DMS53 treated with DMSO at 0.1 percent for 48 hours (cell line): ENCODE measurements around the gene TMEM120A.
A peak's percentile ranks its signal among the peaks of the same experiment; 100 is the strongest.

Experiments
- DNase-seq: peaks from one replicate; lab custom pipeline; 2025; ENCODE audit not compliant: unreplicated experiment; lab: John Stamatoyannopoulos, UW

The TMEM120A gene

GRCh38 chr7:75981453-75982305, 12.7 kb downstream of the TMEM120A start:
- DNase-seq: no peak

- no peak for DNase-seq
These were observed 13.3 kb downstream of the TMEM120A start for GRCh38 chr7:75981203-75981452.

- DNase-seq: no peak
These were observed 13.8 kb downstream of the TMEM120A start for GRCh38 chr7:75980430-75981202.

GRCh38 chr7:75979759-75980429, 14.5 kb downstream of the TMEM120A start:
- no peak for DNase-seq

- no peak for DNase-seq
These were observed 16.7 kb downstream of the TMEM120A start for GRCh38 chr7:75977743-75978142.

GRCh38 chr7:75971961-75972763, 22.2 kb downstream of the TMEM120A start:
- DNase-seq: no peak

GRCh38 chr7:75971309-75971960, 23.0 kb downstream of the TMEM120A start:
- no peak for DNase-seq

- no peak for DNase-seq
These were observed 24.5 kb downstream of the TMEM120A start for GRCh38 chr7:75969704-75970498.

GRCh38 chr7:75969182-75969581, 25.2 kb downstream of the TMEM120A start:
- no peak for DNase-seq

GRCh38 chr7:75968561-75969001, 25.8 kb downstream of the TMEM120A start:
- no peak for DNase-seq

- no peak for DNase-seq
These were observed 26.4 kb downstream of the TMEM120A start for GRCh38 chr7:75968012-75968411.

GRCh38 chr7:75967487-75967997, 26.9 kb downstream of the TMEM120A start:
- DNase-seq: no peak

GRCh38 chr7:75967055-75967454, 27.3 kb downstream of the TMEM120A start:
- no peak for DNase-seq

- peak; percentile 94 for DNase-seq
These were observed 28.0 kb downstream of the TMEM120A start for GRCh38 chr7:75966190-75966961.

GRCh38 chr7:75965617-75966016, 28.8 kb downstream of the TMEM120A start:
- DNase-seq: no peak

GRCh38 chr7:75963381-75963995, 30.9 kb downstream of the TMEM120A start:
- no peak for DNase-seq

GRCh38 chr7:75962607-75963380, 31.6 kb downstream of the TMEM120A start:
- DNase-seq: no peak

GRCh38 chr7:75961218-75961617, 33.2 kb downstream of the TMEM120A start:
- no peak for DNase-seq
